ENCODE measurements around the gene ZNRF3.
"Not testable (repeated sequence)": the region's sequence is repeated elsewhere in the genome, so short reads cannot be mapped to it uniquely, and the experiment has no call there.

Gene ZNRF3

GRCh38 chr22:29082826-29083545 lies 199.6 kb downstream of the ZNRF3 start:
- no peak for ATAC-seq (ENCODE audit: insufficient read depth, low read depth)

DNA sequence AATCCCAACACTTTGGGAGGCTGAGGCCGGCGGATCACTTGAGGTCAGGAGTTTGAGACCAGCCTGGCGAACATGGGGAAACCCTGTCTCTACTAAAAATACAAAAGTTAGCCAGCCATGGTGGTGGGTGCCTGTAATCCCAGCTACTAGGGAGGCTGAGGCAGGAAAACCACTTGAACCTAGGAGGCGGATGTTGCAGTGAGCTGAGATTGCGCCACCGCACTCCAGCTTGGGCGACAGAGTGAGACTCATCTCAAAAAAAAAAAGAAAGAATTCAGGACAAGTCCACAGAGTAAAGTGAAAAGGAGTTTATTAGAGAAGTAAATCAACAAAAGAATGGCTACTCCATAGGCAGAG lies 200.2 kb downstream of the ZNRF3 start:
- Histone ChIP-seq H3K79me2 (ENCODE audit: insufficient read depth, low read length) (peaks cover 79% of the 10 kb centered on the region), H3K4me1 (ENCODE audit: insufficient read depth, low read length) (peaks cover 39% of the 10 kb centered on the region)
- not testable (repeated sequence) for H3K4me3 ChIP-seq (ENCODE audit: low read depth in 1 of 2, low read length in 2 of 2); H3K27ac ChIP-seq (ENCODE audit: low read length); H3K4me2 ChIP-seq (ENCODE audit: insufficient read depth, low read length); H3K27me3 ChIP-seq (ENCODE audit: insufficient read depth, low read length, poor library complexity); H3K9ac ChIP-seq (ENCODE audit: low read depth, low read length); DNase-seq; H3K9me3 ChIP-seq (ENCODE audit: insufficient read depth, low read length, severe bottlenecking); ATAC-seq (ENCODE audit: insufficient read depth, low read depth); H2AFZ ChIP-seq (ENCODE audit: low read depth, low read length); H3K36me3 ChIP-seq (ENCODE audit: insufficient read depth, low read length); H4K20me1 ChIP-seq (ENCODE audit: insufficient read depth, low read length)

More at GRCh38 chr22:29082826-29083545, 199.6 kb downstream of the ZNRF3 start:
- TF ChIP-seq, protein P1, sequence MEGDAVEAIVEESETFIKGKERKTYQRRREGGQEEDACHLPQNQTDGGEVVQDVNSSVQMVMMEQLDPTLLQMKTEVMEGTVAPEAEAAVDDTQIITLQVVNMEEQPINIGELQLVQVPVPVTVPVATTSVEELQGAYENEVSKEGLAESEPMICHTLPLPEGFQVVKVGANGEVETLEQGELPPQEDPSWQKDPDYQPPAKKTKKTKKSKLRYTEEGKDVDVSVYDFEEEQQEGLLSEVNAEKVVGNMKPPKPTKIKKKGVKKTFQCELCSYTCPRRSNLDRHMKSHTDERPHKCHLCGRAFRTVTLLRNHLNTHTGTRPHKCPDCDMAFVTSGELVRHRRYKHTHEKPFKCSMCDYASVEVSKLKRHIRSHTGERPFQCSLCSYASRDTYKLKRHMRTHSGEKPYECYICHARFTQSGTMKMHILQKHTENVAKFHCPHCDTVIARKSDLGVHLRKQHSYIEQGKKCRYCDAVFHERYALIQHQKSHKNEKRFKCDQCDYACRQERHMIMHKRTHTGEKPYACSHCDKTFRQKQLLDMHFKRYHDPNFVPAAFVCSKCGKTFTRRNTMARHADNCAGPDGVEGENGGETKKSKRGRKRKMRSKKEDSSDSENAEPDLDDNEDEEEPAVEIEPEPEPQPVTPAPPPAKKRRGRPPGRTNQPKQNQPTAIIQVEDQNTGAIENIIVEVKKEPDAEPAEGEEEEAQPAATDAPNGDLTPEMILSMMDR (IDR thresholded peaks at IDR 0.05; ENCODE audit: borderline replicate concordance, extremely low read depth, low read length, poor library complexity, severe bottlenecking) = no peak
- TF ChIP-seq EZH2 (IDR thresholded peaks at IDR 0.05; ENCODE audit: borderline replicate concordance, low read depth, low read length, severe bottlenecking) = no peak
- H3K27ac ChIP-seq (ENCODE audit: low read length) = peak overlapping the region; percentile 47
- H3K27me3 ChIP-seq (ENCODE audit: insufficient read depth, low read length, poor library complexity) = no peaks in the 10 kb centered on the region
- no peaks in the 10 kb centered on the region; the same call in 1 of the 2 replicates for H3K36me3 ChIP-seq (ENCODE audit: insufficient read depth, low read length)
- peaks cover 74% of the 10 kb centered on the region for H3K79me2 ChIP-seq (ENCODE audit: insufficient read depth, low read length)
- peaks cover 45% of the 10 kb centered on the region for H3K4me1 ChIP-seq (ENCODE audit: insufficient read depth, low read length)
- H3K9me3 ChIP-seq (ENCODE audit: insufficient read depth, low read length, severe bottlenecking) = no peaks in the 10 kb centered on the region
- H3K4me3 ChIP-seq (ENCODE audit: low read depth in 1 of 2, low read length in 2 of 2) = no peak overlapping the region
- no peaks in the 10 kb centered on the region for H4K20me1 ChIP-seq (ENCODE audit: insufficient read depth, low read length)
- H3K9ac ChIP-seq (ENCODE audit: low read depth, low read length) = no peak overlapping the region
- no peak overlapping the region for H3K4me2 ChIP-seq (ENCODE audit: insufficient read depth, low read length)
- no peak overlapping the region for H2AFZ ChIP-seq (ENCODE audit: low read depth, low read length)
- no peak for DNase-seq

- Histone ChIP-seq H3K9ac (ENCODE audit: low read depth, low read length) (no peak overlapping the region), H3K4me1 (ENCODE audit: insufficient read depth, low read length) (peaks cover 34% of the 10 kb centered on the region), H3K79me2 (ENCODE audit: insufficient read depth, low read length) (peaks cover 84% of the 10 kb centered on the region), H4K20me1 (ENCODE audit: insufficient read depth, low read length) (no peaks in the 10 kb centered on the region), H3K36me3 (ENCODE audit: insufficient read depth, low read length) (no peaks in the 10 kb centered on the region; the same call in 1 of the 2 replicates), H3K9me3 (ENCODE audit: insufficient read depth, low read length, severe bottlenecking) (no peaks in the 10 kb centered on the region), H3K27ac (ENCODE audit: low read length) (no peak overlapping the region), H3K4me2 (ENCODE audit: insufficient read depth, low read length) (no peak overlapping the region), H2AFZ (ENCODE audit: low read depth, low read length) (no peak overlapping the region), H3K27me3 (ENCODE audit: insufficient read depth, low read length, poor library complexity) (no peaks in the 10 kb centered on the region), H3K4me3 (ENCODE audit: low read depth in 1 of 2, low read length in 2 of 2) (no peak overlapping the region)
- no peak for DNase-seq
- no peak for ATAC-seq (ENCODE audit: insufficient read depth, low read depth)
- no peak for TF ChIP-seq EZH2 (IDR thresholded peaks at IDR 0.05; ENCODE audit: borderline replicate concordance, low read depth, low read length, severe bottlenecking)
- TF ChIP-seq, protein P1 (IDR thresholded peaks at IDR 0.05; ENCODE audit: borderline replicate concordance, extremely low read depth, low read length, poor library complexity, severe bottlenecking) = no peak
Observed at GRCh38 chr22:29083933-29084591, 200.7 kb downstream of the ZNRF3 start.

GRCh38 chr22:29087012-29087411 lies 203.6 kb downstream of the ZNRF3 start:
- TF ChIP-seq, protein P1 (IDR thresholded peaks at IDR 0.05; ENCODE audit: borderline replicate concordance, extremely low read depth, low read length, poor library complexity, severe bottlenecking) = no peak
- no peak for TF ChIP-seq EZH2 (IDR thresholded peaks at IDR 0.05; ENCODE audit: borderline replicate concordance, low read depth, low read length, severe bottlenecking)
- H2AFZ ChIP-seq (ENCODE audit: low read depth, low read length) = no peak overlapping the region
- H3K27me3 ChIP-seq (ENCODE audit: insufficient read depth, low read length, poor library complexity) = no peaks in the 10 kb centered on the region

More at GRCh38 chr22:29087012-29087411, 203.6 kb downstream of the ZNRF3 start:
- H3K9ac ChIP-seq (ENCODE audit: low read depth, low read length) = no peak overlapping the region
- H3K4me1 ChIP-seq (ENCODE audit: insufficient read depth, low read length) = 0 out of 2 replicates have a peak, but pooled peaks cover 5% of the 10 kb centered on the region
- peaks cover 3% of the 10 kb centered on the region; the same call in 1 of the 2 replicates for H4K20me1 ChIP-seq (ENCODE audit: insufficient read depth, low read length)
- no peak overlapping the region for H3K4me2 ChIP-seq (ENCODE audit: insufficient read depth, low read length)
- ATAC-seq (ENCODE audit: insufficient read depth, low read depth) (no peak), DNase-seq (no peak)
- no peak overlapping the region for H3K4me3 ChIP-seq (ENCODE audit: low read depth in 1 of 2, low read length in 2 of 2)
- peaks cover 88% of the 10 kb centered on the region for H3K79me2 ChIP-seq (ENCODE audit: insufficient read depth, low read length)
- no peaks in the 10 kb centered on the region for H3K9me3 ChIP-seq (ENCODE audit: insufficient read depth, low read length, severe bottlenecking)
- no peak overlapping the region for H3K27ac ChIP-seq (ENCODE audit: low read length)
- H3K36me3 ChIP-seq (ENCODE audit: insufficient read depth, low read length) = no peaks in the 10 kb centered on the region
